HG02938 (cell line): ENCODE measurements around the gene MFSD6.
"Not testable (repeated sequence)": the region's sequence is repeated elsewhere in the genome, so short reads cannot be mapped to it uniquely, and the experiment has no call there.

ENCODE experiments used
- ATAC-seq: cut with Tn5 transposase; IDR thresholded peaks from one replicate; pipeline ENCODE4 v1.9.1; 2021; ENCODE audit warnings: mild to moderate bottlenecking, moderate library complexity; ENCODE audit not compliant: unreplicated experiment

MFSD6 gene

DNA sequence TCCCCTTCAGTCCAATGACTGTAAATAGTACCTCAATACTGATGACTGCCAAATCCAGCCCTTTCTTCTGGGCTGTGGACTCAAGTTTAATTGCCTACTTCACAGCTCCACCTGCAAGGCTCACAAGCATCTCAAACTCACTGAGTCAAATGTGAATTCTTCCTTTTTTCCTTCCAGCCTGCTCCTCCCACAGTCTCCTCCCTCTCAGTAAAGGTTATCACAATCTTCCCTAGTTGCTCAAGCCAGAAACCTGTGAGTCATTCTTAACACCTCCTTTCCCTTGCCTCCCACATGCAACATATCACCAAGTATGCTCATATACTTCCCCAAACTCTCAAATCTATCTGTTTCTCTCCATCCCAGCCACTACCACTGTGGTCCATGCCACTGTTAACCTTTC lies 3.7 kb upstream of the MFSD6 start:
- ATAC-seq = no peak

DNA sequence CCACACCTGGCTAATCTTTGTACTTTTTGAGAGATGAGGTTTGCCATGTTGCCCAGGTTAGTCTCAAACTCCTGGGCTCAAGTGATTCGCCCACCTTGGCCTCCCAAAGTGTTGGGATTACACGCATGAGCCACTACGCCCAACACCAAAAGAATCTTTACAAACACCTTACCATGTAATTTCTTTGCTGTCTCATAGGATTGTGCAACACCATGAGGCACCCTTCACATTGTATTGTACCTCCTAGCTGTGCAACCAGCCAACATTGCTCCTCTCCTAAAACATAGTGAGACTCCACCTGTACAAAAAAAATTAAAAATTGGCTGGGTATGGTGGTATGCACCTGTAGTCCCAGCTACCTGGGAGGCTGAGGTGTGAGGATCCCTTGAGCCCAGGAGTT lies 3.1 kb upstream of the MFSD6 start:
- no peak for ATAC-seq

DNA sequence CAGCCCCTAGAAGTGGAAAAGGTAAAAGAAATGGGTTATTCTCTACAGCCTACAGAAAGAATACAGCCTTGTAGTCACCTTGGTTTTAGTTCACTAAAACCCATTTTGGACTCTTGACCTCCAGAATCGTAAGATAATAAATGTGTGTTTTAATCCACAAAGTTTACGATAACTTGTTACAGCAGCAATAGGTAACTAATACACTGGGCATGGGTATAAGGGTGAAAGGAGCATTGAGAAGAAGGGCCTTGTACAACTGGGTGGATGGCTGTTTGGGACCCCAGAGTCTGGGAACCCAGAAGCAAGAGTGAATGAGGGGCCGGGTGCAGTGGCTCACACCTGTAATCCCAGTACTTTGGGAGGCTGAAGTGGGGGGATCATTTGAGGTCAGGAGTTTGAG lies 2.2 kb upstream of the MFSD6 start:
- no peak for ATAC-seq

DNA sequence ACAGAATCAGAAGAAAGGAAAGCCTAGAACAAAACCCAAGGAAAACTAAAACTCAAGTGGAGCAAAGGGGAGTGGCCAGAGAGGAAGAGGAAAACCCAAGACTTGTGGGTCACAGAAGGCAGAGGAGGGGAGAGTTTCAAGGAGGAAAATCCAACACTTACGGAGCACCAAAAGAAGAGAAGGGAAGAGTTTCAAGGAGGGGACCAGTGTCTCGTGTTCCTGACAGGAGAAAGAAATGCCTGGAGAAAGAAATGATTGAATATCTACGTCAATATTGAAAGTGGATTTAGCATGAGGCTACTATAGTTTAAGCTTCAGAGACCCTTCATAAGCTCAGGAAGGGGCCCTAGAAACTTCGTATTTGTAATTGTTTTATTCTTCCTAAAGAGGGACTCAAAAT lies 1.4 kb upstream of the MFSD6 start:
- ATAC-seq = no peak

DNA sequence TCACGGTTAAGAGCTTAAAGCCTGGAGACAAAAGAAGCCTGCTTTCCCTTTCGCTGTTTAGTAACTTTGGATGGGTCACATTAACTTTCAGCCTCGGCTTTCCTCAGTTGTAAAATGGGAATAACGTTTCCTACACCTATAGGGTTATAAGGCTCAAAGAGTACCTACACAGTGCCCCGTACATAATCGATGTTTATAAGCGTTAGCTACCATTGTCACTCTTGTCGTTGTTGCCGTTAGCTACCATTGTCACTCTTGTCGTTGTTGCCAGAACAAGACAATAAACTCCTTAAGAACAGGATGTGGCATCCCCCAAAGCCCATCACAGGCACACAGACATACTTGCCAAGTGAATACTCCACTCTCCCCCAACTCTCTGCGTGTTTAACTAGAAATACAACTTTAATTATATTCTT lies 901 bp upstream of the MFSD6 start:
- ATAC-seq = peak; percentile 25

DNA sequence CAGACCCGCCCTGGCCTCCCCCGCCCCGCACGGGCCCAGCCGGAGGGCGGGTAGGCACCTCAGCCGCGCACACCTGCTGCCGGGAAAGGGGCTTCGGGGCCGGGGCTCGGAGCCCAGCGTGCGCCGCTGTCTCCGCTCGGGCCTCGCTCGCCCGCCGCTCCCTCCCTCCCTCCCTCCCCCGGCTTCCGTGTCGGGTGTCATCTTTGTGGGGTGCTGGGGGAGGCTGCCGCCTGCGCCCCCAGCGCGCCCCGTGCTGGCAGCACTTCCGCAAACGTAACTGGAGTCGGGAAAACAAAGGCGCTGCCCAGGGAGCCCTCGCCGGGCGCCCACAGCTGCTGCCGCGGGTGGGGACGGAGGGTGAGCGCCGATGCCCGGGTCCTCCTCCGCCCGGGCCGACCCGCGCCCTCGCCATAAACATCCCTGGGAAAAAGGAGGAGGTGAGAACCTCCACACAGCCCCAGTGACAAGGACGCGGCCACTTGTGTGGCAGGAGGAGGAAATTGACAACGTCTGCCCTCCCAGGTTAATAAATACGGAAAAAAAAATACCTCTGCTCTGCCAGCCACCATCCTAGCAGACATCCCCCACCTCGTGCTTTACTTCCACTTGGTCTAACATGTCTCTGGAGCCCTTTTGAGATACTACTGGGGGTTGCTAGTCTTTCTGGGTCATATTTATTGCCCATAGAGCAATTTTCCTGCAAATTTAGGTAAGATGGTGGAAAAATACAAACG lies 550 bp downstream of the MFSD6 start:
- peak; percentile 40 for ATAC-seq

DNA sequence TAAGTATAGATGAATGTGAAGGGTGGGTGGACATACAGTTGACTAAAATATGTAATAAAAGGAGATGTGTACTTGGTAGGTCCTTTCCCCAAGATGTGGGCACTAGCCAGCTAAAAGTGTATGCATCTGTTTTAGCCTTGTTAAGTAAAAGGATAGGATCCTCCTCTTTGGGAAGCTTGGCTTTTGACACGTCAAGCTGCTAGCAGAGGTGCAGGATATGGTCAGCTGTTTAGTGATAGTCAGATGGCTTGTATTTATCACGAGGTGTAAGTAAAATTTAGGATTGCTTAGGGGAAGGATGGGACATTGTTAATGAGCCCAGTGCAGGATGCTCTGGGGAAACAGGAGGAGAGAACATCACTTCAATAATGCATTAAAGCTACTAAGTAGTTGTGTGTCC lies 1.5 kb downstream of the MFSD6 start:
- ATAC-seq = no peak

DNA sequence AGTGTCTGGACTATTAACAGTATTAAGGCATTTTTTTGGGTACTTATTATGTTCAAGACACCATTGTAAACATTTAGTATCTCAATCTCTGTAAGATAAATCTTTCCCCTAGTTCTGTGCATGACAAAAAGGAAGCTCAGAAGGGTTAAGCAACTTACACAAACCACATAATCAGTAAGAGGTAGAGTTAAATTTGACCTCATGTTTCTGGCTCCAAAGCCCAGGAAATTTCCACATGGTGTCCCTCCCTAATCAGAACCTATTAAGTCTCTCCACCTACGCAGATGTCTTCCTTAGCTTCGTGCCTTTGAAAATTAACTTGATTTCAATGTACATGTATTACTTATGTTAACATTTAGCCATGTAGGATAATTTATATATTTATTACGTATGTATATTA lies 2.0 kb downstream of the MFSD6 start:
- no peak for ATAC-seq

DNA sequence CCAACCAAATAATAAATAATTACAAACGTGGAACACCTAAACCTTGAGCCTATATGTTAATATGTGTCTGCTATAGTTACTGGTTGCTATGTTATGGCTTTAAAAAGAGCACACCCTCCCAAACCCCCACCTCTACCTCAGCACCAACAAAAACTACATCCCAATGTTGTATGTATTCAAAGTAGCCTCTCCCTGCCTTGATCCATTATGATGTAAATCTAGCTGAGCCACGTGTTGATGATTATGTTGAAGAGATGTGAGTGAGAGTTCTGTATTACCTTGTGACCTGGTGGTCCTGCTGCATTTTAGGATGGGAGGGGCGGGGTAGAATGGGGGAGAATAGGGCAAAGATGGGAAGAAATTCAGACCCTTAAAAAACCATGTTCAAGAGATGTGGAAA lies 4.8 kb downstream of the MFSD6 start:
- no peak for ATAC-seq

DNA sequence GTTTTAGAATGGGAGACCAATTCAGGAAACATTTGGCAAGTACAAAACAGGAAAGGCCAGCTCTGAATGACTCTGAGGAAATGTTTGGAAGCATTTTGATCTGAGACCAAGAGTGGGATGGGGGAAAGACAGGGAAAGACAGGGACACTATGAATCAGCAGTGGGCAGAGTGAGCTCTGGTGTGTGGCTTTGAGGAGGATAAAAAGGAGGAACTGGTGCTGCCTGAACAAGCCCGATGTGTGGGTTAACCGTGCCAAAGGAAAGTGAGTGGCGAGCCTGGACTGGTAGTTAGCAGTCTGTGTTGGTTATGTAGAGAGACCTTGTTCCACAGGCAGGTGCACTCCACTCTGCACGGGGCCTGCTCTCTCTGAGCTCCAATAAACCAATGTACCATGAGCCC lies 5.3 kb downstream of the MFSD6 start:
- no peak for ATAC-seq

DNA sequence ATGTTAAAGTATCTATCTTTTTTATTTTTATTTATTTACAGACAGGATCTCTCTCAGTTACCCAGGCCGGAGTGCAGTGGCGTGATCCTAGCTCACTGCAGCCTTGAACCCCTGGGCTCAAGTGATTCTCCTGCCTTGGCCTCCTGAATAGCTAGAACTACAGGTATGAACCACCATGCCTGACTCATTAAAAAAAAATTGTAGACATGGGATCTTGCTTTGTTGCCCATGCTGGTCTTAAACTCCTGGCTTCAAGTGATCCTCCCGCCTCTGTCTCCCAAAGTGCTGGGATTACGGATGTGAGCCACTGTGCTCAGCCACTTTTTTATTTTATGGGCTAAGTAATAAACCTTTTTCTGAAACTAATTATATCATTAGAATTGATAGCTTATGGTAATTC lies 7.1 kb downstream of the MFSD6 start:
- ATAC-seq = no peak

DNA sequence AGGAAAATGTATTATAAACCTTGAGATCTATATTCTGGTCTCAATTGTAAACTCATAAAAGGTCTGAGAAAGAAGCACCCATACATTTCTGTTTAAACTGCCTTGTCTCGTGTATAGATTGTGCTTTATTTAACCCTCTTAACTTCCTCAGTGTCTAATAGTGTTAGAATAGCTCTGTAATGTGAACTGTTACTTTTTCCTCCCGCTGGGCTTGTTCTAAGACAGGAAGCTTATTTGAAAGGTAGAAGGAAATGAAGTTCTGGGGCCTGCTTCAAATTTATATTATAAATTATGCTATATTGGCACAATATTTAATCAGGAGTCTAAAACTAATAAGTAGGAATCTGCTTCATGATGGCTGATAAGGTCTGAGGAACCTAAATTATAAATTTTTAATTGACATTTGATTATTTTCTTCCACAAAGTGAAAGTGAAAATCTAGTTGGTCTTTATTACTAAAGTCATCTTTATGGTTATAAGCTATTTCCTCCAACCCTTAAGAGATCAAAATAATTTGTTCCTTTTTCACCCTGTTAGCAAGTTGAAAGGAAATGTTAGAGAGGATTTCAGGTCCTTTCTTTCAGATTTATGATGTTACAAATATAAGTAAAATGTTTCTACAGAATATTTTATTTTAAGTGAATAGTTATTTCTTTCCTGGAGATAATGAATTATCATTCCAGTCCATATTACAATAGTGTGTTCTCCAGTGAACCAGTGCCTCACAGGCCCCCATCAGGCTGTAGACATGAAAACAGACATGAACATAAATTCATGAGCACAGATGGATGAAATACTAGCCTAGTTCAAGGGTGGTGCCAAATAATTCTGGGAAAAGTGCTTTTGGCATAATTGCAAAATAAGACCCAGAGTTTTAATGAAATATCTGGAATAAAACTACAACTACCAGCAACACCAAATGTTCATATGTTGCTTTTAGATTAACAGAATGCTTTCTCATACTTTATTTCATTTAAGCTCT lies 7.9 kb downstream of the MFSD6 start:
- no peak for ATAC-seq

DNA sequence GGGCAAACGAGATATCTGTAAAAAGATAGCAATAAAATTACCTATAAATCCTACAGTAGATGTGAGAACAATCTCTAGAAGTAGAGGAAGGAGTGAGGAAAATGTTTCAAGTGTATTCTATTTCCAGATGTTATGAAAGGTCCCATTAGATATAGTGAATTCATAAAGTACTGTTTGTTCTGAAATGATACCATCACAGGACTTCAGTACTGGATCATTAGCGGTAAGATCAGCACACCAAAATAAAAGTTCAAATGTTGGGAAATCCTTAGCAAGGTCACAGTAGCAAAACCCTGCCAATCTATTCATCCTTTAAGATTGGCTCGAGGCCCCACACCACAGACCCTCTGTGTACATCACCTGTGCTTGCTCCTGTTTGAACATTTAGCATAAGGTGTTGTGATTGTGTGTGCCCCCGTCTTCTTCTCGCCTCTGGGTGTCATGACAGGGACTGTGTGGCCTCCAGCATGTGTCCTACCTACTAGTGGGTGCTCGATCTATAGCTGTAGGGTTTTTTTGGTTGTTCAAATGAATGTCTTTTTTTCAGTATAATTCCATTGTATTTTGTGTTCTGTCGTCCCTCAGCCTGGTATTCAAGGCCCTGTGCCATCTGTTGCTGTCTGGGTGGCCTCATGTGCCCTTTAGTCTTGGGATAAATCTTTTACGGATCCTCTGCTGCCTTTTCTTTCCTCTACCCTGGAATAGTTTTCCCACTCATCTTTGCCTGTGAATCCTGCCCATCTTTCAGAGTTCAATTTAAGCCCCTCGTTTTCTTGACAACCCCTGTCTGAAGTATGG lies 9.1 kb downstream of the MFSD6 start:
- no peak for ATAC-seq

DNA sequence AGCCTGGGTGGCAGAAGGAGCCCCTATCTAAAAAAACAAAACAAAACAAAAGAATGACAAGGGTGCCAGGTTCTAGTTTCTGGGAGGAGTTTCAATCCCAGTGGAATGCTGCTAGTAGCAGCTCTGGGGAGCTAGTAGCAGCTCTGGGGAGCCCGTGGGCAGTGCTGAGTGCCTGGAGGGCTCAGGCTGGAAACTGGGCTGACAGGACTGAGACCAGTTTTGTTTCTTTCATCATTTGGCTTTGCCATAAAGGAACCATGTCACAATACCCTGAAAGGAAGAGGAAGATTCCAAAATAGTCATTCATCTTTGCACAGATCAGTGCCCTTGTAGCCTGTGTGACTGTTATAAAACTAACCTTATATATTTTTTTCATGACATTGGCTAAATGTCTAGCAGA lies 10.6 kb downstream of the MFSD6 start:
- no peak for ATAC-seq

DNA sequence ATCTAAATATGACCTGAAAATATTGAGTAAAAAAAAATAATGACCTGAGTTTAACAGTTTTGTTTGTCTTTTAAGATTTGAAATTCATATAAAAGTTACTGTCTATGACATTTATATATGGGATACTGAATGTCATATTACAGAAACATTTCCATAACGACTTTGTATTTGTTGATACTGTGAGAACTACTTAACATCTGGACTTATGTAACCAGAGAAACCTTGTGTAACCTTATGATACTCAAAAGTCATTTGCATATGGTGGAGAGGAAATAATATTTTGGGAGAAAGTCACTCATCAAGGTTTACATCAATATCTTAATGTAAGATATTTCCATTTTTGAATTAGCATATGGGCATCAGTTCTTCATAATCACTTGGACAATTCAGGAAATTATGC lies 12.6 kb downstream of the MFSD6 start:
- no peak for ATAC-seq

DNA sequence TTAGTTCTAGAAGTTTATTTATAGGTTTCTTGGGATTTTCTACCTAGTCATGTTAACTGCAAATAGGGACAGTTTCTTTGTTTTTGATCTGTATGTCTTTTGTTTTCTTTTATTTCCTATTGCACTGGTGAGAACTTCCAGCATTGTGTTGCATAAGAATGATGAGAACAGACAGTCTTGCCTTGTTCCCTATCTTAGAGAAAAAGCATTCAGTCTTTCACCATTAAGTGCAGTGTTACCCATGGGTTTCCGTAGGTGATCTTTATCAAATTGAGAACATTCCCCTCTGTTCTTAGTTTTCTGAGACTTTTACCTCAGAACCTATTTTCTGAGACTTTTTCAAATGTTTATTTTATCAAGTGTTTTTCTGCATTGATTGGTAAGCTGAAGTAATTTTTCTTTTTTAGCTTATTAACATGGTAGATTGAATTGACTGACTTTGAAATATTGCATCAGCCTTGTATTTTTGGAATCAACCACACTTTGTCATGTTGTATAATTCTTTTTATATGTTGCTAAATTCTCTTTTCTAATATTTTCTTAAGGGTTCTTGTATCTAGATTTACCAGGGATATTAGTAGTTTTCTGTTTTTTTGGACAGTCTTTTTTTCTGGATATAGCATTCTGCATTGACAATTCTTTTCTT lies 17.2 kb downstream of the MFSD6 start:
- no peak for ATAC-seq

DNA sequence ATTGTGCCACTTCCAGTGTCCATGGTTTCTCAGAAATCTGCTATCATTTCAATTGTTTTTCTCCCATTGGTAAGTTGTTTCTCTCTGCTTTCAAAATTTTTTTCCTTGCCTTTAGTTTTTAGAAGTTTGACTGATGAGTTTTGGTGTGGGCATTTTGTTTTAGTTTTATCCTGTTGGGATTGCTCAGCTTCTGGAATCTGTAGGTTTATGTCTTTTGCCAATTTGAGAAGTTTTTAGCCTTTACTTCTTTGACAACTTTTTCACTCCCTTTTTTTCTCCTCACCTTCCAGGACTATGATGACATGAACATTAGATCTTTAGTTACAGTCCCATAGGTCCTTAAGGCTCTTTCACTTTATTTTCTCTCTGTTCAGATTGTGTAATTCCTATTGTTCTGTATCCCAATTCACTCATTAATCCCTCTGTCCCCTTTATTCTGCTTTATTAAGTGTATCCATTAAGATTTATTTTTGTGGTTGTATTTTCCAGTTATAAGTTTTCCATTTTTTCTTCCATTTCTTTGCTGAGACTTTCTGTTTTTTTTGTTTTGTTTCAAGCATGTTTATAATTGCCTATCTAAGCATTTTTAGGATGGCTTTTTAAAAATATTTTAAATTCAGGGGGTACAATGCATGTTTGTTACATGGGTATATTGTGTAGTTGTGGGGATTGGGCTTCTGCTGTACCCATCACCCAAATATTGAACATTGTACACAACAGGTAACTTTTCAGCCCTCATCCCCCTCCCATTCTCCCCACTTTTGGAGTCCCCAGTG lies 17.9 kb downstream of the MFSD6 start:
- no peak for ATAC-seq

DNA sequence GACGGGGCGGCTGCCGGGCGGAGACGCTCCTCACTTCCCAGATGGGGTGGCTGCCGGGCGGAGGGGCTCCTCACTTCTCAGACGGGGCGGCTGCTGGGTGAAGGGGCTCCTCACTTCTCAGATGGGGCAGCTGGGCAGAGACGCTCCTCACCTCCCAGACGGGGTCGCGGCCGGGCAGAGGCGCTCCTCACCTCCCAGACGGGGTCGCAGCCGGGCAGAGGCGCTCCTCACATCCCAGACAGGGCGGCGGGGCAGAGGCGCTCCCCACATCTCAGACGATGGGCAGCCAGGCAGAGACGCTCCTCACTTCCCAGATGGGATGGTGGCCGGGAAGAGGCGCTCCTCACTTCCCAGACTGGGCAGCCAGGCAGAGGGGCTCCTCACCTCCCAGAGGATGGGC lies 22.7 kb downstream of the MFSD6 start:
- ATAC-seq = not testable (repeated sequence)

DNA sequence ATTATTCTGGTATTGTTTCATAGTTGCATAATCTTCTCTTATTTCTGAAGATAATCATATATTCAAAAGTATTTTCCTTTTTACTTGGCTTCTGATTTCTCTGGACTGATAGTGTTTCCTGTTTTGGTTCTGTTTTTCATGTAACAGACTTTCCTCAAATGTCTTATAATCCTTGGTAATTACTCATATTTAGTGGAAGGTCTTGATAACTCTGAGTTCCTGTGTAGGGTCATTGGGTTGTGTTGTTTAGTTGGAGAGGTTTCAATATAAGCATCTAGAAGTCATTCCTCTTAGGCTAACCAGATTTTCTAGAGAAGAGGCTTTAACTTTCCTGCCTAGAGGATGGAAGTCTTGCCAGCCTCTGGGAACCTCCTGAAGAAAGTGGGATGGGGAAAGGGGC lies 23.8 kb downstream of the MFSD6 start:
- ATAC-seq = no peak

DNA sequence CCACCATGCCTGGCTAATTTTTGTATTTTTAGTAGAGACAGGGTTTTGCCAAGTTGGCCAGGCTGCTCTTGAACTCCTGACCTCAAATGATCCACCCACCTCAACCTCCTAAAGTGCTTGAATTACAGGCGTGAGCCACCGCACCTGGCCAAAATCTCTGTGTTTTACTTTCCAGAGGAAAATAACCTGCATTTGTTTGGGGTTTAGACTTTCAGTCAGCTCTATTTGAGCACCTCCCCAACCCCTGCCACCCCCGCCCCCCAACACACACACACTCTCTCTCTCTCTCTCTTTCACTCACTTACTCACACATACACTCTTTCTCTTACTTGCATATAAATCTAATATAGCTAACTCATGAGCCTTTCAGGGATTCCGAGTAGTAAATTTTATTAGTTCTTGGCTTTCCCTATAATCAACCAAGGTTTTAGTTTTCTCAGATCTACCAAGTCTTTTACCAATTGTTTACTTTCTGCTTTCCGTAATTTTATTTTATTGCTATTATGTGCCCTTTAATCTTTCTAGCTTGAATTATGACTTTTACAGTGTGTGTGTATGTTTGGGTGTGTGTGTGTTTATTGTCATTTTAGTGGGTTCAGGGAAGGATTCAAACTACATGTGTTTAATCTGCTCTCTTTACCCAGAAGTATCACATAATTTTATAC lies 24.5 kb downstream of the MFSD6 start:
- ATAC-seq = no peak
